GM12892 (cell line): ENCODE results near the gene BCL11B.

ENCODE experiments used
- POLR2A ChIP-seq: IDR thresholded peaks from 2 replicates; pipeline ENCODE4 v1.6.1; 2011; ENCODE audit warnings: low read depth, low read length, control low read depth
- POLR2AphosphoS5 ChIP-seq: IDR thresholded peaks from 2 replicates; pipeline ENCODE4 v1.6.1; 2011; ENCODE audit warnings: low read depth, low read length, control low read depth
- TAF1 ChIP-seq: IDR thresholded peaks from 2 replicates; pipeline ENCODE4 v1.6.1; 2011; ENCODE audit warnings: low read depth, mild to moderate bottlenecking, control low read depth, low read length, borderline replicate concordance

DNA sequence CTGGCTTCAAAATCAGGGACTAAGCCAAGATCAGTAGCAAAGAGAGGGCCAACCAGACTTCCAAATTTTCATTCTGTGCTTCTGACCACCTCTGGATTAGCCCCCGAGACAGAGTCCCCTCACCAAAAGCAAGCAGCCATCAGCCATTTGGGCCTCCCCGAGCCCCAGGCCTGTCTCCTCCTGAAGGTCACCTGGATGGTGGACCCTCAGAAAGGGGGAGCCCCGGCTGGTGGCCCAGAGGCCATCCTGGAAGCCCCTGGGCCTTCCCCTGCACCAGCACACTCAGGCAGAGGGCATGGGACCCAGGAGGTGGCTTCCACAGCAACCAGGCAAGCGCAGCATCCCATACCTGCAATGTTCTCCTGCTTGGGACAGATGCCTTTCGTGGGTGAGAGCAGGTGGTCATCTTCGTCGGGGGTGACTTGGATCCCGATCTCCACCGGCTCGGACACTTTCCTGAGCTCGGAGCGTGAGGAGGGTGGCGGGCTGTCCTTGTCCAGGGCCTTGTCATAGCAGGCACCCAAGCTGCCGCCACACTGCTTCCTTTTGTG lies 14.8 kb downstream of the BCL11B start:
- TF ChIP-seq TAF1 (no peak), POLR2A (no peak), POLR2AphosphoS5 (no peak)
